Hindlimb muscle (tissue), 1 donor: ENCODE data around the gene PRKG1. TPM values are rescaled to one million over a fixed set of nuclear protein-coding genes. Genes with fewer than 3 reads are reported as not detected.
"Not testable (repeated sequence)": the region's sequence is repeated elsewhere in the genome, so short reads cannot be mapped to it uniquely, and the experiment has no call there.

Experiments used
- DNase-seq: peaks from one replicate; pipeline ENCODE4 v3.0.0-alpha.2; 2013
- polyA plus RNA-seq: library from polyadenylated mRNA; unstranded; fragments of 120-200 nt; gene quantifications from one replicate; pipeline ENCODE4 v1.2.1, GENCODE V29; 2013; ENCODE audit not compliant: insufficient read length

PRKG1 gene
- polyA plus RNA-seq, 1 donor, result 35.5 TPM

- DNase-seq, result no peak
These were observed 362.5 kb downstream of the PRKG1 start for GRCh38 chr10:51436805-51437204.

- no peak for DNase-seq
These were observed 365.4 kb downstream of the PRKG1 start for GRCh38 chr10:51439645-51440044.

GRCh38 chr10:51445588-51445987, 371.3 kb downstream of the PRKG1 start:
- DNase-seq, result no peak

- no peak for DNase-seq
These were observed 372.8 kb downstream of the PRKG1 start for GRCh38 chr10:51447119-51447518.

GRCh38 chr10:51455762-51456161, 381.5 kb downstream of the PRKG1 start:
- DNase-seq, result not testable (repeated sequence)

- DNase-seq, result no peak
These were observed 385.2 kb downstream of the PRKG1 start for GRCh38 chr10:51459476-51459875.

GRCh38 chr10:51462076-51462779, 387.9 kb downstream of the PRKG1 start:
- DNase-seq, result no peak

- DNase-seq, result no peak
These were observed 394.1 kb downstream of the PRKG1 start for GRCh38 chr10:51468424-51468823.

- no peak for DNase-seq
These were observed 395.4 kb downstream of the PRKG1 start for GRCh38 chr10:51469686-51470085.

- DNase-seq, result no peak
These were observed 397.0 kb downstream of the PRKG1 start for GRCh38 chr10:51471271-51471670.

GRCh38 chr10:51472154-51472553, 397.9 kb downstream of the PRKG1 start:
- no peak for DNase-seq

- no peak for DNase-seq
These were observed 405.4 kb downstream of the PRKG1 start for GRCh38 chr10:51479711-51480110.

- DNase-seq, result no peak
These were observed 411.4 kb downstream of the PRKG1 start for GRCh38 chr10:51485668-51486067.

GRCh38 chr10:51487576-51487975, 413.3 kb downstream of the PRKG1 start:
- DNase-seq, result peak; percentile 17

- DNase-seq, result no peak
These were observed 414.6 kb downstream of the PRKG1 start for GRCh38 chr10:51488766-51489408.

- no peak for DNase-seq
These were observed 424.1 kb downstream of the PRKG1 start for GRCh38 chr10:51498424-51498823.

GRCh38 chr10:51501396-51501795, 427.1 kb downstream of the PRKG1 start:
- DNase-seq, result peak; percentile 21

GRCh38 chr10:51502124-51502523, 427.8 kb downstream of the PRKG1 start:
- DNase-seq, result no peak

- no peak for DNase-seq
These were observed 429.1 kb downstream of the PRKG1 start for GRCh38 chr10:51503378-51503777.

- no peak for DNase-seq
These were observed 433.2 kb downstream of the PRKG1 start for GRCh38 chr10:51507476-51507875.

- no peak for DNase-seq
These were observed 433.9 kb downstream of the PRKG1 start for GRCh38 chr10:51508156-51508555.

- DNase-seq, result no peak
These were observed 435.9 kb downstream of the PRKG1 start for GRCh38 chr10:51510231-51510630.

GRCh38 chr10:51521605-51522004, 447.3 kb downstream of the PRKG1 start:
- DNase-seq, result no peak

GRCh38 chr10:51522858-51523257, 448.6 kb downstream of the PRKG1 start:
- DNase-seq, result no peak
